ENCODE measurements around the gene VWA5B1. TPM values are rescaled to one million over a fixed set of nuclear protein-coding genes. Genes with fewer than 3 reads are reported as not detected.

The VWA5B1 gene
- total and polyA plus RNA-seq, 2 of the 4 experiments (the other 2 are of a cell fraction), result not detected

DNA sequence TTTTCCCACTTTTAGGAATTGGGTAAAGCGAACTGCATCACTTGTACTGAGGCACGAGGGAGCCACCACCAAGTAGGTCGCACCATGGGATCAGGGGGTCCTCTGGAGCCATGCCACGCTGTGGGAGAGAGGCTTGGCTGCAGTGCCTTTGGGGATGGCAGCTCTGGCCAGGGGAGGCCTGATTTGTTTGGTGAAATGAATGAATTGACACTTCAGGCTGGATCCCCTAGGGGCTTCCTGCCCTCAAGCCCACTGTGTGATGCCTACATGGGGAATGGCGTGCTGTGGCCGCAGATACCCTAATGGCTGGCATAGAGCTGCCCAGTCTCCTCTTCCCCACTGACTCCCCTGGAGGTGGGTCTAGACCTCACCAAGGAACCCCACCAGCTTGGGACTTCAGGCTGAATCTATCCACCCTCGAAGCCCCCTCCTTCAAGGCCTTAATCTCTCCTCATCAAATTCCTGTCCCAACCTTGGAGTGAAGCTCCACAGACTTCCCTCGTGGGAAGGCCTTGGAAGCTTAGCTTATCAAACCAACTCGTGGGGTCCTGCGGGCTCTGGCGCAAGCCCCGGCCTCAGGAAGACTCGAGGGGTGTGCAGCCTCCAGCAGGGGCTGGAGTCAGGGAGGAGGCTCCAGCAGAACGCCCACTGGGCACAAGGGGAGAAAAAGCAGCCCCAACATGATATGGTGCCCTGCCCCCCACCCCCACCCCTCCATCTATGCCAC lies 64.6 kb downstream of the VWA5B1 start:
- no peaks in the 10 kb centered on the region for H3K36me3 ChIP-seq (ENCODE audit: control insufficient read depth, insufficient read depth, low read length)
- H3K4ac ChIP-seq (ENCODE audit: low read depth, low read length), result no peak overlapping the region
- peaks cover 3% of the 10 kb centered on the region; the same call in 1 of the 2 replicates for H3K9me1 ChIP-seq (ENCODE audit: insufficient read depth, low read length)
- TF ChIP-seq MAFK (IDR thresholded peaks at IDR 0.05; ENCODE audit: low read depth, low read length), result no peak
- no peak for TF ChIP-seq POLR2A (IDR thresholded peaks at IDR 0.05; ENCODE audit: low read depth, low read length)
- no peak for TF ChIP-seq RFX5 (IDR thresholded peaks at IDR 0.05; ENCODE audit: low read depth, low read length)
- no peak for TF ChIP-seq BHLHE40 (IDR thresholded peaks at IDR 0.05; ENCODE audit: low read depth, low read length)
- no peak for TF ChIP-seq CHD1 (IDR thresholded peaks at IDR 0.05; ENCODE audit: low read depth, low read length)
- no peak for TF ChIP-seq USF2 (IDR thresholded peaks at IDR 0.05; ENCODE audit: low read depth, low read length)
- TF ChIP-seq NFE2L2 (IDR thresholded peaks at IDR 0.05; ENCODE audit: low read depth, low read length), result no peak
- no peak for TF ChIP-seq CEBPB (IDR thresholded peaks at IDR 0.05; ENCODE audit: low read depth, low read length)
- TF ChIP-seq SMC3 (IDR thresholded peaks at IDR 0.05; ENCODE audit: low read depth, low read length), result no peak
- in situ Hi-C loops (cut with MboI; ENCODE audit: low sequenced_read_pairs), result no loop called here
- H3K23ac ChIP-seq (ENCODE audit: low read depth, low read length), result no peak overlapping the region
- no peak overlapping the region for H2BK20ac ChIP-seq (ENCODE audit: low read depth, low read length)
- H3K4me2 ChIP-seq (ENCODE audit: low read depth, low read length), result no peak overlapping the region
- no peak overlapping the region for H3K14ac ChIP-seq (replicated peaks; ENCODE audit: low read depth, low read length)
- dilution Hi-C loops (cut with HindIII; ENCODE audit: low sequenced_read_pairs, unreplicated experiment), result no loop called here
- POLR2A ChIA-PET (ENCODE audit: unreplicated experiment), result no interaction called here
- H3K9ac ChIP-seq (ENCODE audit: low read depth, low read length), result no peak overlapping the region
- no peak overlapping the region for H4K5ac ChIP-seq (ENCODE audit: low read depth, low read length)
- no peak for DNase-seq
- H3K4me3 ChIP-seq (ENCODE audit: insufficient read depth, low read depth, low read length), result no peak overlapping the region
- 38% methylated on average over 2 of the region's 14 CpGs; no CpG with 5 or more reads in 1 of the 2 experiments for WGBS, 2 experiments (ENCODE audit: extremely low coverage in 2 of 2, insufficient read length in 1 of 2)
- no peak overlapping the region for H2BK120ac ChIP-seq (ENCODE audit: low read depth, low read length)
- H2BK5ac ChIP-seq (ENCODE audit: low read depth, low read length, poor library complexity, severe bottlenecking), result no peak overlapping the region
- H3K27me3 ChIP-seq (ENCODE audit: control insufficient read depth, insufficient read depth, low read length), result peaks cover 25% of the 10 kb centered on the region
- no peak overlapping the region for H2AK5ac ChIP-seq (ENCODE audit: low read depth, low read length)
- no peak overlapping the region for H3K27ac ChIP-seq (ENCODE audit: insufficient read depth, low read length)
- no peak overlapping the region for H2AFZ ChIP-seq (replicated peaks; ENCODE audit: low read length, poor library complexity)
- intact Hi-C loops (cut with micrococcal nuclease), result no loop called here
- no peak overlapping the region for H2BK15ac ChIP-seq (ENCODE audit: low read depth, low read length)
- H3K4me1 ChIP-seq (ENCODE audit: control insufficient read depth, insufficient read depth, low read length), result peaks cover 11% of the 10 kb centered on the region; the same call in 1 of the 2 replicates
- CTCF ChIA-PET, result interaction anchor here (0.6 kb wide), 1 partner anchor 650 kb away, joined by 3 read pairs; no protein-coding TSS in a partner anchor
- no peak overlapping the region for H4K8ac ChIP-seq (ENCODE audit: low read depth in 2 of 2, low read length in 2 of 2)
- ATAC-seq (ENCODE audit: low read depth), result no peak
- H3K9me3 ChIP-seq (ENCODE audit: control insufficient read depth, insufficient read depth, low read length), result no peaks in the 10 kb centered on the region
- no peak overlapping the region for H3K18ac ChIP-seq (ENCODE audit: low read depth, low read length)
- H4K91ac ChIP-seq (ENCODE audit: insufficient read depth, low read depth, low read length), result no peak overlapping the region
- BruUV-seq (replicated peaks), result no TSS peak
- H2AK9ac ChIP-seq (replicated peaks; ENCODE audit: low read depth, low read length, poor library complexity), result no peak overlapping the region
- H3K56ac ChIP-seq (ENCODE audit: extremely low read depth, insufficient read depth, low read length), result no peak overlapping the region
- H4K20me1 ChIP-seq (ENCODE audit: insufficient read depth, low read length), result peaks cover 3% of the 10 kb centered on the region; the same call in 1 of the 2 replicates
- H3K79me1 ChIP-seq (ENCODE audit: low read depth in 1 of 2, low read length in 2 of 2), result no peaks in the 10 kb centered on the region

Measured in IMR-90 (cell line).